SK-N-MC (cell line): ENCODE data around the gene CBL.

Experiments used
- EZH2 ChIP-seq: fragments of 200-600 bp; sonication (generic); IDR thresholded peaks from one replicate; pipeline ENCODE4 v1.6.1; 2017; ENCODE audit warnings: antibody characterized with exemption
- POLR2AphosphoS5 ChIP-seq: IDR thresholded peaks from 2 replicates; pipeline ENCODE4 v1.6.1; 2012; ENCODE audit warnings: mild to moderate bottlenecking, low read depth, low read length, borderline replicate concordance

- TF ChIP-seq POLR2AphosphoS5 (no peak), EZH2 (no peak)
These were observed 123.2 kb downstream of the CBL start for GRCh38 chr11:119329320-119329719.
